Measurements from ENCODE around the gene VSIG8.

Gene VSIG8

GRCh38 chr1:159828581-159829272 is 33.7 kb downstream of the VSIG8 start:
- no peak for TF ChIP-seq ZNF384 (IDR thresholded peaks at IDR 0.05)
- TF ChIP-seq FOXK2 (IDR thresholded peaks at IDR 0.05), result no peak
- no peak for TF ChIP-seq L3MBTL2 (conservative IDR thresholded peaks at IDR 0.05)
- no peak for TF ChIP-seq CTBP1 (IDR thresholded peaks at IDR 0.05; ENCODE audit: borderline replicate concordance)
- TF ChIP-seq ELF4 (IDR thresholded peaks at IDR 0.05), result no peak
- no peak for TF ChIP-seq FOXA1 (IDR thresholded peaks at IDR 0.05)
- TF ChIP-seq ARNT (IDR thresholded peaks at IDR 0.05), result no peak
- TF ChIP-seq PKNOX1 (IDR thresholded peaks at IDR 0.05), result no peak
- no peak for TF ChIP-seq SUZ12 (IDR thresholded peaks at IDR 0.05)
- no peak for TF ChIP-seq BHLHE40 (IDR thresholded peaks at IDR 0.05; ENCODE audit: borderline replicate concordance)
- TF ChIP-seq NFRKB (IDR thresholded peaks at IDR 0.05), result no peak
- no peak for TF ChIP-seq FOXM1 (IDR thresholded peaks at IDR 0.05; ENCODE audit: borderline replicate concordance)
- no peak for TF ChIP-seq LEF1 (IDR thresholded peaks at IDR 0.05; ENCODE audit: borderline replicate concordance)
- DNase-seq (ENCODE audit: extremely low spot score), result no peak
- ChIA-PET CTCF (interaction anchor here (1.0 to 1.4 kb wide), 2 partner anchors 30 to 179 kb away, joined by 3 read pairs; no protein-coding TSS in a partner anchor), POLR2A (no interaction called here)

GRCh38 chr1:159828176-159828575 is 34.3 kb downstream of the VSIG8 start:
- no peak for TF ChIP-seq FOXA1 (IDR thresholded peaks at IDR 0.05)
- no peak for TF ChIP-seq TARDBP (IDR thresholded peaks at IDR 0.05)
- TF ChIP-seq L3MBTL2 (conservative IDR thresholded peaks at IDR 0.05), result no peak
- TF ChIP-seq ARNT (IDR thresholded peaks at IDR 0.05), result no peak
- TF ChIP-seq CTBP1 (IDR thresholded peaks at IDR 0.05; ENCODE audit: borderline replicate concordance), result no peak
- TF ChIP-seq SUZ12 (IDR thresholded peaks at IDR 0.05), result no peak
- TF ChIP-seq HDGF (IDR thresholded peaks at IDR 0.05; ENCODE audit: borderline replicate concordance), result no peak
- no peak for TF ChIP-seq BHLHE40 (IDR thresholded peaks at IDR 0.05; ENCODE audit: borderline replicate concordance)
- TF ChIP-seq ZNF384 (IDR thresholded peaks at IDR 0.05), result no peak
- TF ChIP-seq NFRKB (IDR thresholded peaks at IDR 0.05), result no peak
- TF ChIP-seq SP1 (IDR thresholded peaks at IDR 0.05), result no peak
- no peak for TF ChIP-seq FOXK2 (IDR thresholded peaks at IDR 0.05)
- no peak for TF ChIP-seq ELF4 (IDR thresholded peaks at IDR 0.05)
- no peak for TF ChIP-seq FOXM1 (IDR thresholded peaks at IDR 0.05; ENCODE audit: borderline replicate concordance)
- TF ChIP-seq PKNOX1 (IDR thresholded peaks at IDR 0.05), result no peak
- TF ChIP-seq LEF1 (IDR thresholded peaks at IDR 0.05; ENCODE audit: borderline replicate concordance), result no peak
- DNase-seq (ENCODE audit: extremely low spot score), result no peak
- POLR2A ChIA-PET, result no interaction called here
- CTCF ChIA-PET, result interaction anchor here (1.0 kb wide), 1 partner anchor 29 kb away, joined by 3 read pairs; no protein-coding TSS in a partner anchor

- no peak for DNase-seq (ENCODE audit: extremely low spot score)
- ChIA-PET CTCF (no interaction called here), POLR2A (no interaction called here)
- TF ChIP-seq NFRKB (IDR thresholded peaks at IDR 0.05) (no peak), PKNOX1 (IDR thresholded peaks at IDR 0.05) (no peak)
These were observed 34.9 kb downstream of the VSIG8 start for GRCh38 chr1:159827549-159827948.

GRCh38 chr1:159827102-159827490 is 35.4 kb downstream of the VSIG8 start:
- no peak for DNase-seq (ENCODE audit: extremely low spot score)
- ChIA-PET CTCF (interaction anchor here (0.6 kb wide), 1 partner anchor 119 kb away, joined by 3 read pairs; the partner anchor contains the start of gene IGSF9), POLR2A (no interaction called here)
- TF ChIP-seq LEF1 (IDR thresholded peaks at IDR 0.05; ENCODE audit: borderline replicate concordance) (no peak), SP1 (IDR thresholded peaks at IDR 0.05) (no peak), SUZ12 (IDR thresholded peaks at IDR 0.05) (no peak)

GRCh38 chr1:159826441-159827101 is 35.9 kb downstream of the VSIG8 start, which contains the start of gene SLAMF8:
Gene SLAMF8 (plus strand): TSS chr1:159826873. CDS start chr1:159826899, 26 bp downstream.
- CTCF ChIA-PET, result interaction anchor here (0.6 kb wide), 1 partner anchor 119 kb away, joined by 3 read pairs; the partner anchor contains the start of gene IGSF9
- POLR2A ChIA-PET, result no interaction called here
- TF ChIP-seq L3MBTL2 (conservative IDR thresholded peaks at IDR 0.05), result no peak
- no peak for DNase-seq (ENCODE audit: extremely low spot score)

GRCh38 chr1:159825564-159825963 is 36.9 kb downstream of the VSIG8 start:
- ChIA-PET POLR2A (no interaction called here), CTCF (no interaction called here)
- no peak for DNase-seq (ENCODE audit: extremely low spot score)
- no peak for TF ChIP-seq SUZ12 (IDR thresholded peaks at IDR 0.05)
- TF ChIP-seq SP1 (IDR thresholded peaks at IDR 0.05), result no peak
- peak; percentile 71 for TF ChIP-seq PKNOX1 (IDR thresholded peaks at IDR 0.05)
- no peak for TF ChIP-seq CTBP1 (IDR thresholded peaks at IDR 0.05; ENCODE audit: borderline replicate concordance)
